ENCODE results near the gene CLDN22.

CLDN22 gene

DNA sequence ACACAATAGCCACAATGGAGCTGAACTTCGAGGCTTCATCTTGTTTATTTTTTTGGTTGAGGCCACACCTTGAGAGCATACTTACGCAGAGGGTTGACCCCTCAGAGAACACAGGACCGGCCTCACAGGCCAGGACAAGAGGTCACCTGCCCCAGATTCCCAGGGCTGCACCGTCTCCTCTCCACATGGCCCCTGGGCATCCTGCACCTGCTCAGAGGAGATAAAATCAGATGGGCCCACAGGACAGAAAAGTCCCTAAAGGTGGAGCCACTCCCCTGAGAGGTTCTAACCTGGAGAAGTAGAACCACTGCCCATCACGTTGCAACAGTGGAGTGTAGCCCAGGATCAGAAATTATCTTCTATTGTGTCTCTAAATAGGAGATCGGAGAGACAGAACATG is 3.2 kb upstream of the CLDN22 start:
- DNase-seq (ENCODE audit: low read depth in 2 of 2, low spot score in 1 of 2), result no peak

GRCh38 chr4:183322326-183322725 is 2.2 kb upstream of the CLDN22 start, which contains the start of gene CLDN24:
CLDN24 (minus strand) TSS chr4:183322426; CDS start chr4:183322426, 0 bp downstream.
- DNase-seq (ENCODE audit: low read depth in 2 of 2, low spot score in 1 of 2), result no peak

- no peak for DNase-seq (ENCODE audit: low read depth in 2 of 2, low spot score in 1 of 2)
These were observed 1.4 kb upstream of the CLDN22 start for GRCh38 chr4:183321516-183321915.

DNA sequence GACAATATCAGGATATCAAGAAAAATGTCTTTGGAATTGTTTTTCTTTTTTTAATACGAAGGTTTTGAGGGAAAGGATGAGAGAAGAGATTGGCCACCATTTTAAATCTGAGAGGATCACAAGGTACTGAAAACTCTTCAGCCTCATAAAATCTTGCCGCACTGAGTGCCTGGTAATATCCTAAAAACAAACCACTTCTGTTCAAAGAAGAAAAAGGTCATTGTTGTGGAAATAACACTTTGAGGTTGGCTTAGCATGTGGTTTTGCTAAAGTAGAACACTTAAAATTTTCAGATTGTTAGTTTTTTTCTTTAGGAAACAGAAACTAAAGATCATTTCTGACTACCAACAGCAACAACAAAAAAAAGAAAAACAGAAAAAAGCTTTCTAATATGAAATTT is 1.0 kb upstream of the CLDN22 start:
- no peak for DNase-seq (ENCODE audit: low read depth in 2 of 2, low spot score in 1 of 2)

DNA sequence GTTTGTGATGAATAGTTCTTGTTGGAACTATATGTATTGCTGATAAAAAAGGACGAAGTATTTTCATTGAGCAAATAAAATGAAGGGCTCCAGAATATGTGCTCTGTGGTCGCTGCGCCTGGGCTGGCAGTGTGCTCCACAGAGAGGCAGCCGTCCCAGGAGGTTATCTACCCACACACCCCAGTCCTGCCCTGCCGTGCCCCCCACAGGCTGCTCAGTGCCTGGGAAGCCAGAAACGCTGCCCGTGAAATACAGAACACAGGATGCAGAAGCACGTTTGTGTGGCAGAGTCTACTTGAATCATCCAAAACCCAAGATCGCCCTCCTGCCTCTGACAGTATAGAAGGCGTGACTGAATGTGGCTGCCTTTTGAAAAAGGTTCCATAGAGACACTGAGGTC is 1.4 kb downstream of the CLDN22 start:
- DNase-seq (ENCODE audit: low read depth in 2 of 2, low spot score in 1 of 2), result no peak

GRCh38 chr4:183314806-183315205 is 5.3 kb downstream of the CLDN22 start:
- DNase-seq (ENCODE audit: low read depth in 2 of 2, low spot score in 1 of 2), result no peak

DNA sequence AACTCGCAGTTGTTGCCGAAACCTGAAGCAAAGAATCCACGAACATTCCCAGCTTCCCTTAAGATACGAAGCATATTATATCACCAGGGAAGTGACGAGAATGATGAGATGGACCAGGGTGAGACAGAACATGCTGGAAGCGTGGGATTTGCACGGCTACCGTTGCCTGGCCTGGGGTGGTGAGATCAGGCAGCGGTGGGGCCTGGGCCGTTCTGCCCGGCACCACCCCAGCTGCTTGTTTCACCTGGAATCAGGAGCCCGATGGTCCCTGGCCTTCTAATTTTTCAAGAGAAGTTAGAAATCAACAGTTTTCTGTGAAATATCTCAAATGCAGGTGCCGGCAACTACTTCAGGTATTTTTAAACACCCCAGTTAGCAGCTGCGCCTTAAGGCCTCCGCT is 5.7 kb downstream of the CLDN22 start:
- DNase-seq (ENCODE audit: low read depth in 2 of 2, low spot score in 1 of 2), result no peak

GRCh38 chr4:183312841-183313240 is 7.2 kb downstream of the CLDN22 start:
- DNase-seq (ENCODE audit: low read depth in 2 of 2, low spot score in 1 of 2), result no peak

- no peak for DNase-seq (ENCODE audit: low read depth in 2 of 2, low spot score in 1 of 2)
These were observed 13.3 kb downstream of the CLDN22 start for GRCh38 chr4:183306811-183307210.

DNA sequence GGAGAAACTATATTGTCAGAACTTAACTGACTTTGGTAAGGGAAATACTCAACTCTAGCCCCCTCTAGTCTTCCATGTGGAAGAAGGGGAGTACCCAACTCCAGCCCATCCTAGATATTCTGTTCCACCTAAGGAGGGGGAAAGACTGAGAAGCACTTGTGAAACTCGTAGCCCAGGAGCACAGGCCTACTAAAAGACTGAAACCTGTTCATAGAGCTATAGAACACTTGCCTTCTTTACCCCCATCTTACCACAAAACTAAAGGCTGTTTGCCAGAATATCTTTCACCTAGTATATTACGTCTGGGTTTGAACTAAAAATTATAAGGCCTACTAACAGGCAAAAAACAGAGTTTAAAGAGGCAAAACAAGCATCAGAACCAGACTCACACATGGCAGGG is 15.5 kb downstream of the CLDN22 start:
- no peak for DNase-seq (ENCODE audit: low read depth in 2 of 2, low spot score in 1 of 2)

GRCh38 chr4:183304067-183304466 is 16.0 kb downstream of the CLDN22 start:
- DNase-seq (ENCODE audit: low read depth in 2 of 2, low spot score in 1 of 2), result no peak

DNA sequence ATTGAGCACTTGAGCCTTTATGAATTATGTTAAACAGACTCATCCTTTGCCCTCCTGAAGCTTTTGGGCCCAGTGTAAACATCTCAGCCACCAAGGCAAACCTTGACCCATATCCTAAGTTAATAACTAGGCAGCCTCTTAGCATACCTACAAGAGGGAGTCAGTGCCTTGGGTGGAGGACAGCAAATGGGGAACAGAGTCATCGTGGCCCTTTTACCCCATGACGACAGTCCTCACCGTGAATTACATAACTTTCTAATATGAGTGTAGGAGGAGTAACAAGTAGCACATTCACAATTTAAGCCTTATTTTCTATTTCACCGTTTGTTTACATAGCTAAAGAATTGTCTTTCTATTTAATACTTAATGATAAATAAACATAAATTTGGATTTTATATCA is 16.8 kb downstream of the CLDN22 start:
- no peak for DNase-seq (ENCODE audit: low read depth in 2 of 2, low spot score in 1 of 2)

DNA sequence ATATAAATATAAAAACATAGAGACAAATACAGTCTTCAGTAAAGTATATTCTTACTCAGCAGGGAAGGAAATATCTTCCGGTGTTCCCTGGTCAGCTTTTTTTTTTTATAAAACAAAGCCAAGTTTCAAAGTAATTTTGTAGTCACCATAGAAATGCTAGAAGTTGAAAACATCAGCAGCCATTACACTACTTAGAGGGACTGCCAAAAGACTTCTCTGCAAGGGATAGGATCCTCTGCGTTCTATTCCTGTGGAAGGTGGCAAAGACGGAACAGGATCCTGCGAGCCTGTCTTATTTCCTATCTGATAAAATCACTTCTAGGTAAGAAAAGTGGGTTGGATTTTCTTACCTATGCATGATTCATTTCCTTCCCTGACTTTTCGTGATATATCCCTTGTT is 19.4 kb downstream of the CLDN22 start:
- no peak for DNase-seq (ENCODE audit: low read depth in 2 of 2, low spot score in 1 of 2)

DNA sequence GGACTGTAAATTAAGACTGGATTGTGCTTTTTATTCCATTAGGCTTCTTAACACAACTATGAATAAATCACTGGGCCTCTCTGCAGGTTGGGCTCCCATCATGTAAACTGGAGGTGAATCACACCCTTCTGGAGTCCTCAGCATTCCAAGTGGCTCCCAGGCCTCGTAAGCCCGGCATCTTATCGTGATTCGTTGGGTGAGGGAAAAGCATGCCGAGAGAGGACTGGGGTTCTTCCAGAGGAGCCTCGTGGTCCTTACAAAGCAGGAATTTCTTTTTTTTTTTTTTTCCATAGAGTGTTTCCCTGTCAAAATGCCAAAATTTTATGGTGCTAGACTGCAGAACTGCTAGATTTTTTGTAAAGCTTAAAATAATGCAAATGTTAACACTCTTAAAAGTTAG is 20.0 kb downstream of the CLDN22 start:
- no peak for DNase-seq (ENCODE audit: low read depth in 2 of 2, low spot score in 1 of 2)

GRCh38 chr4:183299464-183299863 is 20.6 kb downstream of the CLDN22 start:
- DNase-seq (ENCODE audit: low read depth in 2 of 2, low spot score in 1 of 2), result no peak

DNA sequence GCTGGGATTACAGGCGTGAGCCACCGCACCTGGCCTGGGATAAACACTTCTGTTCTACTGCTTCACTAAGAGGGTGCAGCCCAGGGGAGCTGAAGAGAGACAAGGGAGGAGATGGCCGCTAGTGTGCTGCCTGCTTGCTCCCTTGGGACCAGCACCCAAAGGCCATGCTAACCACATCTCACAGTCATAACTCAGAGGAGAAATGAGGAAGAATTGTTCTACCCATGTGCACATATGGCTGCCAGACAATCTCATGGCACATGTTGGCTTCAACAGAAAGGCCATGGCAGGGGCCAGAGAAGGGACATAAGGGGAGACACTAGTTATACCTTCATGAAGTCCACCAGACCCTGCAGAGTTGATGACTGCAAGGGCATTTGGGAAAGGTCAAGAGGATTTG is 22.4 kb downstream of the CLDN22 start:
- no peak for DNase-seq (ENCODE audit: low read depth in 2 of 2, low spot score in 1 of 2)

- DNase-seq (ENCODE audit: low read depth in 2 of 2, low spot score in 1 of 2), result no peak
These were observed 24.4 kb downstream of the CLDN22 start for GRCh38 chr4:183295711-183296110.

DNA sequence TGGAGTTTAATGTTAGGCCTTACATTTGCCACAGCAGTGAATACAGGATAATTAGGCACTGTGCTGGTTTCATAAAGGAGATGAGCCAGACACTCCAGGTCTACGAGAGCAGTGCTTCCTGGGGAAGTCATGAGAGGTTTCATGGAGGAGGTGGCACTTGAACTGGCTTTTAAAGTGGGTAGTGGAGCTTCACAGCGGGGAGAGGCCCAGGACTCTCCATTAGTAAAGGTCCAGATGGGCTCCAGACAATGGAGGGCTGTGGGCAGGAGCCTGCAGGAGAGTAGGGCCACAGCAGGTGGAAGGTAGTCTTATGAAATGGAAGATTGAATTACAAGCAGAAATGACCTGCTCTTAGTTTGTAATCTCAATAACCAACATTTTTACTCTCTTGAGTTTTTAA is 29.0 kb downstream of the CLDN22 start:
- DNase-seq (ENCODE audit: low read depth in 2 of 2, low spot score in 1 of 2), result no peak

DNA sequence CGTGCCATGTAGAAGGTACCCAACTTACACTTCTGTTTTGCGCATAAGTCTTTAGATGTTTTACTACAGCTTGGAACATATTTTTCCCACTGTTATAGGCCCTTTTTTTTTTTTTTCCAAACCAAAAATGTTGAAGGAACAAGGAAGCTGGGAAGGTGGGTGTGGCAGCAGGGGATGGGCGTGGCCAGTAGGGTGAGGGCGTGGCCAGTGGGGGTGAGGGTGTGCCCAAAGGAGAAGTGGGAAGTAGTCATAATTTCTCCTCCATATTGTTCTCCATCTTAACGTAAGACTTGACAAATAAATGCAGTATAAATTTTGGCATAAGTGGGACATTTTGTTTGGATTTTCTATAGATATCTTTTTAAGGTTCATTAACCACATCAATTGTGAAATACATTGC is 30.4 kb downstream of the CLDN22 start:
- no peak for DNase-seq (ENCODE audit: low read depth in 2 of 2, low spot score in 1 of 2)

GRCh38 chr4:183288955-183289354 is 31.1 kb downstream of the CLDN22 start:
- DNase-seq (ENCODE audit: low read depth in 2 of 2, low spot score in 1 of 2), result no peak

DNA sequence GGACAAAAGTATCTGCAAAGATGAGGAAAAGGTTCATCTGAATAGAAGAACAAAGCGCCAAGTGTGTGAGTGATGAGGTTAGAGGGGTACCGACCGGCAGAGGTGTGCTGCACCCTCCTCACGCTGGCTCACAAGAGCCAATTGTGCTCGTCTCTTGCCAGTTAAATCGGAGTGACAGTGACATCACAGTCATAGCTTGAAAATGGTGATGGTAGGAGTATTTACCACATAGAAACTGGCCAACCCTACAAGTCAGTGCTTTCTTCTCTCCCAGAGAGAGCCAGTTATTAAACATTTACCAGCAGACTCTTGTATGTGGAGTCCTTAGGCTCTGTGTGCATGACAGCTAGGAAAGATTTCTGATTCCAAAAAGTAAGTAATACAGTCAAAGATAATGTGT is 32.4 kb downstream of the CLDN22 start:
- DNase-seq (ENCODE audit: low read depth in 2 of 2, low spot score in 1 of 2), result no peak

GRCh38 chr4:183287309-183287659 is 32.8 kb downstream of the CLDN22 start:
- no peak for DNase-seq (ENCODE audit: low read depth in 2 of 2, low spot score in 1 of 2)

DNA sequence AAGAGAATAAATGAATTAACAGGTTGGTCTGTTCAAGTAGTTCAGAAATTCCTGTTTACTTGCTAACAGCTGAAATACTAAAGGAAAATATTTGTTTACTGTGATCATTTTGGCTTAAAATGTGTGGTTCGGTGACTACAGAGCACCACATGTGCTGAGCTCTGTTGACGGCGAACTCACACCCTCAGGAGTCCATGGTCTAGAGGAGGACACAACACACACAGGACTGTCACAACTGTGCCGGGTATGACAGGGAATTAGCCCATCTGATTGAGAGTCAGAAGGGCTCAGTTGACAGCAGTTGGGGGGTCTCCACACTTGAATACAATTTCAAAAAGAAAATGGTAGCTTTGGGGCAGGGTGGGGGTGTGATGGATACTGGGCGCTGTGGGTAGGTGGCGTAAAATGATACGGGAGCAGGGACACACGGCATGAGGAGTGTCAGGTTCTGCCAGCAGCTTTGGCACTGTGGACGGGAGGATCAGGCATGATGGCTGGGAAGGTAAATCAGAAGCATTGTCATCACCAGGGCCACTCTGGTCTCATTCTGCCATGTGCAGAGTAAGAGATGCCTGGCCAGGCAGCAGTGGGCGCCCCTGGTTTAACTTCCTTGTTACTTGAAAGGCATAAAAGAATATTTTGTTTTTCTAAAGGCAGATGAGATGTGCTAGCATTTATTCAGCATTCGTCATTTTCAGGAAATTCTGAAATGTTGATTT is 33.3 kb downstream of the CLDN22 start:
- no peak for DNase-seq (ENCODE audit: low read depth in 2 of 2, low spot score in 1 of 2)

DNA sequence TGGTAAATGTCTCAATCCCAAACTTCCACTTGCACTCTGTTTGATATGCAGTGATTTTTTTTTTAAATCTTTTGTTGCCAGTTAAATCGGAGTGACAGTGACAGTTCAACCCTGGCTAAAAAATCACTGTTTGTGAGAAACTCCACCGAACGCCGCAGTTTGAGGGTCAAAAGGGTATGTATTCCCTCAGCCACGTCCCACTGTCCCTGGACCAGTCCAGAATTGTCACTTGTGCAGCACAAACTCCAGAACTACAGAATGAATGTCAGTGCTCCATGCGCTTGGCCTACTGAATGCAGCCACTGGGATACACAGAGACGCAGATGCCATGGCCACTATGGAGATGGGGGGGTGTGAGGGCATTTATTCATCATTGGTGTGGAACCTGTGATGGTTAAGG is 34.2 kb downstream of the CLDN22 start:
- DNase-seq (ENCODE audit: low read depth in 2 of 2, low spot score in 1 of 2), result no peak

Data from stimulated activated CD8-positive, alpha-beta memory T cell treated with anti-CD3 and anti-CD28 coated beads, Interleukin-4, amount 100 ng/mL, for 4 hours (primary cell).